Peyer's patch (tissue), 4 donors: Measurements from ENCODE around the gene IFNL1. TPM values are rescaled to one million over a fixed set of nuclear protein-coding genes. Genes with fewer than 3 reads are reported as not detected.
"Not testable (repeated sequence)": the region's sequence is repeated elsewhere in the genome, so short reads cannot be mapped to it uniquely, and the experiment has no call there.

Source experiments
- DNase-seq, 3 donors: peaks; one replicate each; pipeline ENCODE4 v3.0.0-alpha.2; 2017 to 2019
- H3K27ac ChIP-seq, 4 donors: fragments of 200-600 bp; sonication (generic); one replicate each; pipeline ENCODE4 v1.5.1; 2016 to 2019
- H3K27me3 ChIP-seq, 2 donors: fragments of 200-600 bp; sonication (generic); one replicate each; pipeline ENCODE4 v1.5.1; 2019
- H3K36me3 ChIP-seq, 3 donors: fragments of 200-600 bp; sonication (generic); one replicate each; pipeline ENCODE4 v1.5.1; 2016 to 2019
- H3K4me1 ChIP-seq, 4 donors: fragments of 200-600 bp; sonication (generic); one replicate each; pipeline ENCODE4 v1.5.1; 2016 to 2019
- H3K4me3 ChIP-seq, 4 donors: fragments of 200-600 bp; sonication (generic); 1 replicate in 3 of 4; 2 replicates in 1 of 4; pipeline ENCODE4 v1.5.1; 2016 to 2019; ENCODE audit warnings: mild to moderate bottlenecking in 1 of 4
- H3K9me3 ChIP-seq, 4 donors: fragments of 200-600 bp; sonication (generic); one replicate each; pipeline ENCODE4 v1.5.1; 2016 to 2019; ENCODE audit warnings: mild to moderate bottlenecking in 1 of 4
- CTCF ChIP-seq, 6 experiments: fragments of 450-650 bp in 4 of 6; fragments of 200-600 bp in 2 of 6; sonication (generic) in 1 of 6; IDR thresholded peaks; one replicate each; pipeline ENCODE4 v1.5.1; 2017 to 2019; ENCODE audit warnings: antibody characterized with exemption in 6 of 6, mild to moderate bottlenecking in 3 of 6, moderate library complexity in 1 of 6
- POLR2A ChIP-seq, 2 donors: fragments of 450-650 bp; IDR thresholded peaks; one replicate each; pipeline ENCODE4 v1.5.1; 2017; ENCODE audit warnings: antibody characterized with exemption in 2 of 2, mild to moderate bottlenecking in 2 of 2, moderate library complexity in 2 of 2
- total RNA-seq, 4 donors: library from RNA; depleted of rRNA; stranded (reverse); fragments of >200 nt; gene quantifications; one replicate each; pipeline ENCODE4 v1.1.0, GENCODE V29; 2016

IFNL1 gene
- total RNA-seq, 4 donors from 2014 or later: not detected

GRCh38 chr19:39270036-39270871 is 26.0 kb upstream of the IFNL1 start:
- H3K4me3 ChIP-seq: no peak overlapping the region
- H3K9me3 ChIP-seq: no peaks in the 10 kb centered on the region
- H3K27me3 ChIP-seq: peaks cover 0 to 1% of the 10 kb centered on the region in 2 donors
- no peak overlapping the region for H3K27ac ChIP-seq
- no peaks in the 10 kb centered on the region for H3K4me1 ChIP-seq
- TF ChIP-seq CTCF (IDR thresholded peaks at IDR 0.05) (no peak), POLR2A (IDR thresholded peaks at IDR 0.05) (no peak)
- DNase-seq: peak in 1 of 3 donors; percentile 30
- H3K36me3 ChIP-seq: no peaks in the 10 kb centered on the region

GRCh38 chr19:39273859-39274258 is 22.3 kb upstream of the IFNL1 start:
- not testable (repeated sequence) for H3K27me3 ChIP-seq, H3K9me3 ChIP-seq, H3K4me3 ChIP-seq, H3K4me1 ChIP-seq, H3K36me3 ChIP-seq, H3K27ac ChIP-seq, DNase-seq

DNA sequence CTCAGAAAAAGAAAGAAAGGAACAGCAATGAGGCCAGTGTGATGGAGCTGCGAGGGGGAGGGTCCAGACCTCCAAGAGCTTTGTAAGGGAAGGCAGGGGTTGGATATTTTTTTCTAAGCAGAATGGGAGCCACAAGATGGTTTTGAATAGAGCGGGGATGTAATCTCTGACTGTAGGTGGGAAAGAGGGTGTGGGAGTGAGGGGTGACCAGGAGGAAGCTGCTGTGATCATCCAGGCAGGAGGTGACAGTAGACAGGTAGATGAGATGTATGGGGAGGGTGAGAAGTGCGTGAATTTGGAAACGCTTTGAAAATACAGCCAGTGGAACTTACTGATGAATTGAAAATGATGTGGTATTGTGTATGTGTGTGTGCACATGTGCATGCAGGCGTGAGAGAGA is 20.6 kb upstream of the IFNL1 start:
- no peak for TF ChIP-seq CTCF (IDR thresholded peaks at IDR 0.05)
- no peak for TF ChIP-seq POLR2A (IDR thresholded peaks at IDR 0.05)
- Histone ChIP-seq H3K4me3 (no peak overlapping the region), H3K9me3 (no peaks in the 10 kb centered on the region), H3K27me3 (no peaks in the 10 kb centered on the region), H3K27ac (no peak overlapping the region), H3K36me3 (no peaks in the 10 kb centered on the region), H3K4me1 (no peaks in the 10 kb centered on the region)
- no peak for DNase-seq

DNA sequence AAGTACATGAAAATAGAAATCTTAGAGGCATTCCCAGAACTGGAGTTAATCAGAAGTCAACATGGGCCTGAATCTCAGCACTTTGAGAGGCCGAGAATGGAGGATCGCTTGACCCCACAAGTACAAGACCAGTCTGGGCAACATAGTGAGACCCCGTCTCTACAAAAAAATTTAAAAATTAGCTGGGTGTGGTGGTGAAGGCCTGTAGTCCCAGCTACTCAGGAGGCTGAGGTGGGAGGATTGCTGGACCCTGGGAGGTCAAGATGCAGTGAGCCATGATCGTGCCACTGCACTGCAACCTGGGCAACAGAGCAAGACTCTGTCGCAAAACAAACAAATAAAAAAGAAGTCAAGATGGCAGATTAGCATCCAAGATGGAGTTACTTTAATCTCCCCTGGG is 19.5 kb upstream of the IFNL1 start:
- DNase-seq: no peak

DNA sequence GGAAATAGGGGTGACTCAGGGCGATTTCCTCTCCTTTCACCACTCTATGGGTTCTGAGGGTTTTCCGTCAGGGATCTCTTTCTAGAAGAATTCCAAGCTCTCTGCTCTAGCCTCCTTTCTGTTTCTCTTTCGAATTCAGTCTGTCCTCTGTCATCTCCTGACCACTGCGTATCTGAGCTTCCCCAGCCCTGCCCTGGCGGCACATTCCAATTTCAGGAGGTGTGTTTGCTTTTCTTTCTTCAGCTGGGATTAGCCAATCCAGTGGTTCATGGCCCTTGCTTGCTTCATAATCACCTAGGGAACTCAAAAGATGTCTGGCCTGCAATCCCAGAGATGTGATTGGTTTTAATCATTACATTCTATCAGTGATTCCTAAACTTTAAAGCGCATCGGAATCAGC is 18.6 kb upstream of the IFNL1 start:
- TF ChIP-seq POLR2A (IDR thresholded peaks at IDR 0.05) (no peak), CTCF (IDR thresholded peaks at IDR 0.05) (no peak)
- Histone ChIP-seq H3K4me3 (no peak overlapping the region), H3K27ac (no peak overlapping the region), H3K36me3 (no peaks in the 10 kb centered on the region), H3K27me3 (no peaks in the 10 kb centered on the region), H3K9me3 (no peaks in the 10 kb centered on the region), H3K4me1 (no peaks in the 10 kb centered on the region)
- peak in 1 of 3 donors; percentile 39 for DNase-seq

More for the DNA sequence above, 19.5 kb upstream of the IFNL1 start:
- Histone ChIP-seq H3K27ac (no peak overlapping the region), H3K27me3 (no peaks in the 10 kb centered on the region), H3K4me1 (no peaks in the 10 kb centered on the region), H3K9me3 (no peaks in the 10 kb centered on the region), H3K4me3 (no peak overlapping the region), H3K36me3 (no peaks in the 10 kb centered on the region)
- TF ChIP-seq CTCF (IDR thresholded peaks at IDR 0.05) (no peak), POLR2A (IDR thresholded peaks at IDR 0.05) (no peak)

GRCh38 chr19:39282021-39282420 is 14.2 kb upstream of the IFNL1 start:
- no peak for TF ChIP-seq CTCF (IDR thresholded peaks at IDR 0.05)
- DNase-seq: no peak
- no peak overlapping the region for H3K4me3 ChIP-seq
- H3K9me3 ChIP-seq: peaks cover 0 to 3% (median 0%) of the 10 kb centered on the region in 4 donors
- H3K36me3 ChIP-seq: no peaks in the 10 kb centered on the region
- H3K4me1 ChIP-seq: no peaks in the 10 kb centered on the region
- H3K27ac ChIP-seq: no peak overlapping the region
- no peaks in the 10 kb centered on the region for H3K27me3 ChIP-seq
